Liver (tissue), 9 donors: Measurements from ENCODE around the gene STOML1. TPM values are rescaled to one million over a fixed set of nuclear protein-coding genes. Genes with fewer than 3 reads are reported as not detected.
A peak's percentile ranks its signal among the peaks of the same experiment; 100 is the strongest.

ENCODE experiments used
- DNase-seq: peaks from one replicate; pipeline ENCODE4 v3.0.0-alpha.2; 2017; ENCODE audit warnings: low spot score
- H3K27ac ChIP-seq, 2 donors: one replicate each; pipeline ENCODE4 v1.7.0; 2013; ENCODE audit warnings: inconsistent platforms in 2 of 2, low read length in 2 of 2, control low read depth in 1 of 2, low read depth in 1 of 2, mild to moderate bottlenecking in 1 of 2
- H3K27me3 ChIP-seq, 4 donors: one replicate each; pipeline versions ENCODE4 v1.6.1 to v1.7.0; 2013; ENCODE audit warnings: low read length in 3 of 4, inconsistent platforms in 1 of 4, mild to moderate bottlenecking in 1 of 4, moderate library complexity in 1 of 4; ENCODE audit not compliant: control insufficient read depth in 4 of 4, insufficient read depth in 4 of 4
- H3K36me3 ChIP-seq, 4 donors: one replicate each; pipeline versions ENCODE4 v1.6.1 to v1.7.0; 2013; ENCODE audit warnings: low read length in 3 of 4, mild to moderate bottlenecking in 3 of 4, low read depth in 1 of 4, moderate library complexity in 1 of 4; ENCODE audit not compliant: control insufficient read depth in 4 of 4, insufficient read depth in 3 of 4
- H3K4me1 ChIP-seq, 4 donors: one replicate each; pipeline versions ENCODE4 v1.6.1 to v1.7.0; 2013; ENCODE audit warnings: low read length in 3 of 4, mild to moderate bottlenecking in 3 of 4, moderate library complexity in 1 of 4; ENCODE audit not compliant: control insufficient read depth in 4 of 4, insufficient read depth in 4 of 4
- H3K4me3 ChIP-seq, 3 donors: one replicate each; pipeline versions ENCODE4 v1.6.1 to v1.7.0; 2013; ENCODE audit warnings: low read length in 3 of 3, control low read depth in 1 of 3, low read depth in 1 of 3, mild to moderate bottlenecking in 1 of 3
- H3K9ac ChIP-seq, 2 donors: one replicate each; pipeline ENCODE4 v1.7.0; 2013; ENCODE audit warnings: low read length in 2 of 2, mild to moderate bottlenecking in 2 of 2, moderate library complexity in 2 of 2, control low read depth in 1 of 2, low read depth in 1 of 2
- H3K9me3 ChIP-seq, 4 donors: one replicate each; pipeline versions ENCODE4 v1.6.1 to v1.7.0; 2013; ENCODE audit warnings: low read length in 3 of 4; ENCODE audit not compliant: control insufficient read depth in 4 of 4
- CTCF ChIP-seq: fragments of 150-350 bp; IDR thresholded peaks from 2 replicates; pipeline ENCODE4 v1.5.1; 2017; ENCODE audit warnings: improper control_type of control experiment, low read depth, low read length; ENCODE audit not compliant: missing input control
- FOXA2 ChIP-seq: IDR thresholded peaks from 2 replicates; pipeline ENCODE4 v1.6.1; 2016; ENCODE audit warnings: antibody characterized with exemption
- HNF4A ChIP-seq, 2 donors: conservative IDR thresholded peaks; 2 replicates each; pipeline ENCODE4 v1.6.1; 2016; ENCODE audit warnings: antibody characterized with exemption in 2 of 2, mild to moderate bottlenecking in 2 of 2
- HNF4G ChIP-seq: IDR thresholded peaks from 2 replicates; pipeline ENCODE4 v1.6.1; 2016; ENCODE audit warnings: antibody characterized with exemption
- JUND ChIP-seq, 2 donors: IDR thresholded peaks; 2 replicates each; pipeline ENCODE4 v1.6.1; 2016; ENCODE audit warnings: antibody characterized with exemption in 2 of 2
- MAX ChIP-seq: IDR thresholded peaks from 2 replicates; pipeline ENCODE4 v1.6.1; 2016; ENCODE audit warnings: antibody characterized with exemption
- NR2F2 ChIP-seq: IDR thresholded peaks from 2 replicates; pipeline ENCODE4 v1.6.1; 2016; ENCODE audit warnings: antibody characterized with exemption
- RAD21 ChIP-seq, 2 donors: IDR thresholded peaks; 2 replicates each; pipeline ENCODE4 v1.6.1; 2016; ENCODE audit warnings: antibody characterized with exemption in 2 of 2, mild to moderate bottlenecking in 2 of 2
- REST ChIP-seq: IDR thresholded peaks from 2 replicates; pipeline ENCODE4 v1.6.1; 2016; ENCODE audit warnings: antibody characterized with exemption, mild to moderate bottlenecking
- RXRA ChIP-seq, 2 donors: IDR thresholded peaks; 2 replicates each; pipeline ENCODE4 v1.6.1; 2017 to 2018; ENCODE audit warnings: antibody characterized with exemption in 2 of 2, mild to moderate bottlenecking in 1 of 2
- SP1 ChIP-seq: IDR thresholded peaks from 2 replicates; pipeline ENCODE4 v1.6.1; 2018; ENCODE audit warnings: antibody characterized with exemption, mild to moderate bottlenecking
- YY1 ChIP-seq: IDR thresholded peaks from 2 replicates; pipeline ENCODE4 v1.6.1; 2016; ENCODE audit warnings: antibody characterized with exemption, mild to moderate bottlenecking
- ZBTB33 ChIP-seq: IDR thresholded peaks from 2 replicates; pipeline ENCODE4 v1.6.1; 2016; ENCODE audit warnings: antibody characterized with exemption
- WGBS: extraction: QIAGEN DNeasy Blood & Tissue Kit; methylation state at CpG from one replicate; pipeline ENCODE4 v1.1.7; 2013; 5-methylcytosine and 5-hydroxymethylcytosine counted together
- polyA plus RNA-seq, 2 donors: library from polyadenylated mRNA; stranded (reverse) in 1 of 2; unstranded in 1 of 2; fragments of 200-250 nt in 1 of 2; fragments of >200 nt in 1 of 2; fragmentation: Nextera tagmentation in 1 of 2; extraction: Ambion mirVana in 1 of 2; gene quantifications; one replicate each; pipeline versions ENCODE4 v1.2.1 to v1.2.3, GENCODE V29; 2013 to 2015
- total RNA-seq, 2 donors: library from RNA; depleted of rRNA; stranded (reverse); fragments of >200 nt; gene quantifications; one replicate each; pipeline ENCODE4 v1.2.3, GENCODE V29; 2014
- donor health status: healthy.
- donor health status: healthy.
- donor health status: healthy.
- donor health status: healthy.
- donor health status: healthy.

Gene STOML1
- total and polyA plus RNA-seq, 4 donors, result 5.4 to 9.4 (median 6.4) TPM

GRCh38 chr15:74008901-74009300 lies 16.8 kb upstream of the STOML1 start:
- no peak for DNase-seq
- WGBS, result 93% methylated on average over 3 of the region's 3 CpGs
- no peak overlapping the region for H3K9ac ChIP-seq
- peaks cover 0 to 2% (median 0%) of the 10 kb centered on the region in 4 donors for H3K36me3 ChIP-seq
- H3K4me3 ChIP-seq, result no peak overlapping the region
- no peak for TF ChIP-seq RAD21 (IDR thresholded peaks at IDR 0.05)
- TF ChIP-seq FOXA2, result no peak
- TF ChIP-seq HNF4G, result no peak
- no peak for TF ChIP-seq ZBTB33
- no peak for TF ChIP-seq MAX
- no peak for TF ChIP-seq REST
- TF ChIP-seq CTCF, result no peak
- no peaks in the 10 kb centered on the region for H3K27me3 ChIP-seq
- H3K4me1 ChIP-seq, result peaks cover 18 to 63% (median 52%) of the 10 kb centered on the region in 4 donors
- H3K27ac ChIP-seq, result no peak overlapping the region
- H3K9me3 ChIP-seq, result no peaks in the 10 kb centered on the region

- TF ChIP-seq REST (no peak), NR2F2 (peak; percentile 57), YY1 (peak; percentile 47), RXRA (IDR thresholded peaks at IDR 0.05) (peak in 1 of 2 donors; percentile 48), SP1 (peak; percentile 24), JUND (IDR thresholded peaks at IDR 0.05) (no peak), ZBTB33 (no peak), HNF4A (conservative IDR thresholded peaks at IDR 0.05) (no peak)
- Histone ChIP-seq H3K4me3 (no peak overlapping the region), H3K9me3 (no peaks in the 10 kb centered on the region), H3K9ac (no peak overlapping the region), H3K4me1 (peaks cover 18 to 54% (median 45%) of the 10 kb centered on the region in 4 donors), H3K36me3 (peaks cover 0 to 2% (median 0%) of the 10 kb centered on the region in 4 donors), H3K27me3 (no peaks in the 10 kb centered on the region), H3K27ac (no peak overlapping the region)
- DNase-seq, result no peak
- WGBS, result 39% methylated on average over 5 of the region's 5 CpGs
Measured at GRCh38 chr15:74007820-74008371, 15.8 kb upstream of the STOML1 start.
